NB4 (cell line): ENCODE results near the gene UBE2F.

Source experiments
- DNase-seq: peaks from one replicate; pipeline ENCODE4 v3.0.0; 2010; ENCODE audit warnings: low read depth
- H3K4me3 ChIP-seq: one replicate; pipeline ENCODE4 v1.5.1; 2011; ENCODE audit warnings: mild to moderate bottlenecking, low read depth, low read length, moderate library complexity
- MYC ChIP-seq: IDR thresholded peaks from 2 replicates; pipeline ENCODE4 v1.6.1; 2011; ENCODE audit warnings: low read depth, low read length
- POLR2A ChIP-seq: IDR thresholded peaks from 2 replicates; pipeline ENCODE4 v1.6.1; 2011; ENCODE audit warnings: mild to moderate bottlenecking; ENCODE audit not compliant: insufficient read length; ENCODE audit errors: extremely low read depth
- TF ChIP-seq, protein P1 (sequence below): IDR thresholded peaks from 2 replicates; pipeline ENCODE4 v1.6.1; 2011; ENCODE audit warnings: low read depth, low read length
- TF ChIP-seq, protein P2 (sequence below): IDR thresholded peaks from one replicate; pipeline ENCODE4 v1.5.1; 2012; ENCODE audit warnings: low read depth, low read length

UBE2F gene

DNA sequence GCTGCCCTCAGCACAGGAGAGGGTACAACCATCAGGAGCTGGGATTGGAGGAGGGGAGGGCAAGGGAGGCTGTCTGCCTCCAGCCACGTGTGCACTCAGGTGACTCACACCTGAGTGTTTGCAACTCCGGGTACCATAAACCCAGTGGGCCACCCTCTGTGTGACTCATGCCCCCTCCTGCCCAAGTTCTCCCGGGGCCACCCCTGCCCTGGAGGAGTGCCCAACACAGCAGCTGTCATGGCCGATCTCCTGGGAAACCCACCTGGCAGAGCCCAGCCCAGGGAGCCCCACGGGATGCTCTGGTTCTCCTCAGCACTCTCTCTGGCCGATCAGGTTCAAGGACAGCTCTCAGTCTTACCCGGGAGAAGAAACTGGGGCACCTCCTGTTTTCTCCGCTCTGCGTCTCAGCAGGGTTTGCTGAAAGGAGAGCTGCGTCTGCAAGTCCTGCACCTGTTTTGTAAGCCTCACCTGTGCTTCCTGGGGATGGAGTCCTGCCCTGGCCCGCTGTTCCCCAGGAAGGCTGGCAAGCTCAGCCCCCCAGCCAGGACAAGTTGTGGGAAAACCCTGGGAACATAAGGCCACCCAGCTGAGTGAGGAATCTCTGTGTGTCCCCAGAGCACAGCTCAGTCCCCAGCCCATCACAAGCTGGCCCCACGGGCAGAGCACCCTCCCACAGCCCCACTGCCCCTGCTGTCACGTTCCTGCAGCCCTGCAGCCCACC is 44.0 kb upstream of the UBE2F start:
- DNase-seq, result no peak
- no peak overlapping the region for H3K4me3 ChIP-seq
- TF ChIP-seq, protein P1, sequence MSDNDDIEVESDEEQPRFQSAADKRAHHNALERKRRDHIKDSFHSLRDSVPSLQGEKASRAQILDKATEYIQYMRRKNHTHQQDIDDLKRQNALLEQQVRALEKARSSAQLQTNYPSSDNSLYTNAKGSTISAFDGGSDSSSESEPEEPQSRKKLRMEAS, result no peak
- TF ChIP-seq, protein P2, sequence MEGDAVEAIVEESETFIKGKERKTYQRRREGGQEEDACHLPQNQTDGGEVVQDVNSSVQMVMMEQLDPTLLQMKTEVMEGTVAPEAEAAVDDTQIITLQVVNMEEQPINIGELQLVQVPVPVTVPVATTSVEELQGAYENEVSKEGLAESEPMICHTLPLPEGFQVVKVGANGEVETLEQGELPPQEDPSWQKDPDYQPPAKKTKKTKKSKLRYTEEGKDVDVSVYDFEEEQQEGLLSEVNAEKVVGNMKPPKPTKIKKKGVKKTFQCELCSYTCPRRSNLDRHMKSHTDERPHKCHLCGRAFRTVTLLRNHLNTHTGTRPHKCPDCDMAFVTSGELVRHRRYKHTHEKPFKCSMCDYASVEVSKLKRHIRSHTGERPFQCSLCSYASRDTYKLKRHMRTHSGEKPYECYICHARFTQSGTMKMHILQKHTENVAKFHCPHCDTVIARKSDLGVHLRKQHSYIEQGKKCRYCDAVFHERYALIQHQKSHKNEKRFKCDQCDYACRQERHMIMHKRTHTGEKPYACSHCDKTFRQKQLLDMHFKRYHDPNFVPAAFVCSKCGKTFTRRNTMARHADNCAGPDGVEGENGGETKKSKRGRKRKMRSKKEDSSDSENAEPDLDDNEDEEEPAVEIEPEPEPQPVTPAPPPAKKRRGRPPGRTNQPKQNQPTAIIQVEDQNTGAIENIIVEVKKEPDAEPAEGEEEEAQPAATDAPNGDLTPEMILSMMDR, result no peak
- TF ChIP-seq POLR2A (no peak), MYC (no peak)

DNA sequence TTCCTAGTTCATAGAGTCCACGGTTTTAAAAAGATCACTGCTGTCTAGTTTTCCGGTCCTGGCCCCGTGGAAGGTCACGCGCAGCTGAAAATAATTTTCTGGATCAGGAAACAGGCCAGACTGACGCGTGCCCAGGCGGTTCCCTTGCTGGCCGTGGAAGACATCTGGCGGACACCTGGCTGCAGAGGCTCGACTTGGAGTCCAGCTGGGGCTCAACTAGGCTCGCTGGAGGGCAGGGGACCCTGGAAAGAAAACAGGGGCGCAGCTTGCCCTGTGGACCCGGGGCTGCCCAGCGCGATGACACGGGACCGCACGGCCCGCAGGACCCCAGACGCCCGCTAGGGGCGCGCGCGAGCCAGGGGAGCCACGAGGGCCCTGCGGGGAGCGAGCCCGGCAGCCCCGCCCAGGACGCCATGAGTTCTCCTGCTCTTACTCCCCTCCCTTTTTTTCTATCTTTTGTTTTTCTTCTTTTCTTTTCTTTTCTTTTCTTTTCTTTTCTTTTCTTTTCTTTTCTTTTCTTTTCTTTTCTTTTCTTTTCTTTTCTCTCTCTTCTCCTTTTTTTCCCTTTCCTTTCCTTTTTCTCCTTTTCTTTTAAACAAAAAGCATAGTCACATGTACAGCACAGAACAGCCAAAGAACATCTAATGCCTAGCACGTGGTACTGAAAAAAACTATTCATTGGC is 43.2 kb upstream of the UBE2F start:
- TF ChIP-seq POLR2A (no peak), MYC (peak; percentile 32; the same call in 1 of the 2 replicates)
- TF ChIP-seq, protein P2, result peak; percentile 58
- H3K4me3 ChIP-seq, result no peak overlapping the region
- DNase-seq, result peak; percentile 52

DNA sequence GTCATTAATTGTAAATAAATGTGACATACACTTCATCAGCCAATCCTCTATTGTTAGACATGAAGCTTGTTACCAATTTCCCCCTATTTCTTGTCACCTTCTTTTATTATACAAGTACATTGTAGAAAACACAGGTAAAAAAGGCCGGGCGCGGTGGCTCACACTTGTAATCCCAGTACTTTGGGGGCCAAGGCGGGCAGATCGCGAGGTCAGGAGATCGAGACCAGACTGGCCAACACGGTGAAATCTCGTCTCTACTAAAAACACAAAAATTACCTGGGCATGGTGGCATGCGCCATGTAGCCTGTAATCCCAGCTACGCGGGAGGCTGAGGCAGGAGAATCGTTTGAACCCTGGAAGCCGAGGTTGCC is 42.7 kb upstream of the UBE2F start:
- no peak for DNase-seq
- TF ChIP-seq MYC (no peak), POLR2A (no peak)
- TF ChIP-seq, protein P1, result no peak
- TF ChIP-seq, protein P2, result no peak
- no peak overlapping the region for H3K4me3 ChIP-seq

DNA sequence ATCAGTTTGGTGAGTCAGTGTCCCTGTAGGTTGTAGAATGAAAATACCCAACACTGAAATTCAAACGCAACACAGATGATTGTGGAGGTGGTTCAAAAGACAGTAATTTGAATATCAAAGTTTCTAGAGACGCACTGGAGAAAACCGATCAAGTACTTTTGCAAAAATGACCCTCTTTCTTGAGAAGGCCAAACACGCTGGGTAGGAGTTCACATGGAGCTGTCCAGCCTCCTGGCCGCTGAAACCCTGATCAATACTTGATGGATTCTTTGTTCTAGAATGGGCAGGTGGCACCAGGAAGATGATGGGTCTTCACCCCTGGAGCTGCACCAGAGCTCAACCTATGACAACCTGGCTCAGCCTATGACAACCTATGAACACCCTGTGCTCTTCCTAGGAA is 39.7 kb upstream of the UBE2F start:
- TF ChIP-seq POLR2A (no peak), MYC (no peak)
- TF ChIP-seq, protein P2, result no peak
- no peak for DNase-seq
- no peak overlapping the region for H3K4me3 ChIP-seq

DNA sequence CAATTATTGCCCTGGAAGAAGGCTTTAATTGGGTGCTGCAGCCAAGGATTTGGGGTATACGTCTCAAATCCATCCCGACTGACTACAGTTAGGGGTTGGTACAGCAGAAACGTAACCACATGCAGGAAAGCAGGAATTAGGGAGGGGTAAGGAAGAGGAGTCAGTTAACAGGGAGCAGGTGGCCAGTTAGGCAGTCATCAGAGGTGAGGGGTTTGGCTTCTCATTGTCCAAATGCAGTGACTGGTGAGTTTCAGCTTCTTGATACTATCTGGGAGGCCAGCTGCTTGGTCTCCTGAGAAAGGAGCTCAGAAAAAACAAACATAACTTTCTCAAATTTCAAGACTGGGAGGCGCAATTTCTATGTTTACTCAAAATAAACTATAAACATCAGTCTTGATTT is 38.8 kb upstream of the UBE2F start:
- TF ChIP-seq, protein P1, result no peak
- TF ChIP-seq, protein P2, result no peak
- TF ChIP-seq POLR2A, result no peak
- no peak for DNase-seq
- H3K4me3 ChIP-seq, result no peak overlapping the region

DNA sequence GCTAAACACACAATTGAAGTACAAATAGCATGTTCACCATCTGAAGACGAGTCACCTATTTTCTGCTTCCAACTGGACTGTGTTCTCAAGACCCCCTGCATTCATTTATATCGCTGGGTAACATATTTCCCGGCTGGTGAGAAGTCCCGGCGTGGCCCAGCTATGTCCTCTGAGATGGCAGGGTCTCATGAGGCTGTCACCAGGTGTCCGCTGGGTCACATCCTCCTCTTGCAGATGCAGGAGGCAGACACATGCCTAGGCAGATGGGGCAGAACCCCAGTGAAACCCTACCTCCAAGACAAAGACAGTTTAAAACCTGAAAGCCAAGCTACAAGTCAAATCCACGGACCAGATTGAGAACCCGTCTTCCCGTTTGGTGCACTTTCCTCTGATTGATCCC is 36.8 kb upstream of the UBE2F start:
- DNase-seq, result no peak
- TF ChIP-seq, protein P1, result no peak
- TF ChIP-seq POLR2A (no peak), MYC (no peak)
- TF ChIP-seq, protein P2, result no peak
- no peak overlapping the region for H3K4me3 ChIP-seq
